ENCODE measurements around the gene CNTF. TPM values are rescaled to one million over a fixed set of nuclear protein-coding genes. Genes with fewer than 3 reads are reported as not detected.

CNTF gene
- total and polyA plus RNA-seq, 12 donors: 0.16 to 3.0 (median 0.84) TPM

- Histone ChIP-seq H3K9me3 (replicated peaks in 1 of 3) (no peaks in the 10 kb centered on the region), H3K27me3 (no peaks in the 10 kb centered on the region), H3K4me1 (replicated peaks in 1 of 2) (peaks cover 25 to 73% of the 10 kb centered on the region in 2 donors), H3K36me3 (replicated peaks in 1 of 2) (no peaks in the 10 kb centered on the region), H3K4me3 (peak within 1 kb of the TSS; percentile 76 to 98 (median 90)), H3K27ac (peak within 1 kb of the TSS; percentile 97 to 100 (median 99))
- DNase-seq: peak; percentile 98 to 99 (median 99)
- intact Hi-C loops (cut with DNase I): no loop called here
- peak in 3 of 6 experiments; percentile 9 to 37 (median 23) for TF ChIP-seq CTCF (IDR thresholded peaks at IDR 0.05)
- peak; percentile 73 for TF ChIP-seq POLR2A (IDR thresholded peaks at IDR 0.05)
- 0 to 1% (median 0%) methylated on average over 8 to 50 of the region's 51 CpGs for WGBS, 4 donors
Observed at GRCh38 chr11:58578635-58579191, 43.8 kb upstream of the CNTF start, which contains the start of gene ZFP91. Gene ZFP91 (plus strand): TSS chr11:58579063. CDS start chr11:58579282, 219 bp downstream.

- 0 to 1% (median 1%) methylated on average over 38 to 78 of the region's 78 CpGs for WGBS, 4 donors
- Histone ChIP-seq H3K36me3 (replicated peaks in 1 of 2) (no peaks in the 10 kb centered on the region), H3K4me3 (peak overlapping the region; percentile 69 to 98 (median 88)), H3K9me3 (replicated peaks in 1 of 3) (no peaks in the 10 kb centered on the region), H3K4me1 (replicated peaks in 1 of 2) (peaks cover 22 to 73% of the 10 kb centered on the region in 2 donors), H3K27ac (peak overlapping the region; percentile 97 to 100 (median 99)), H3K27me3 (no peaks in the 10 kb centered on the region)
- DNase-seq: peak; percentile 92 to 97 (median 95)
- TF ChIP-seq POLR2A (IDR thresholded peaks at IDR 0.05) (peak; percentile 76 to 84), CTCF (IDR thresholded peaks at IDR 0.05) (peak; percentile 36 to 97 (median 88))
- intact Hi-C loops (cut with DNase I): no loop called here
Observed at GRCh38 chr11:58579192-58580129, 43.0 kb upstream of the CNTF start.

- no peak for DNase-seq
Observed at GRCh38 chr11:58580311-58580710, 42.2 kb upstream of the CNTF start.

More at GRCh38 chr11:58580311-58580710, 42.2 kb upstream of the CNTF start:
- no peaks in the 10 kb centered on the region for H3K27me3 ChIP-seq
- no peaks in the 10 kb centered on the region for H3K36me3 ChIP-seq (replicated peaks in 1 of 2)
- TF ChIP-seq POLR2A (IDR thresholded peaks at IDR 0.05) (no peak), CTCF (IDR thresholded peaks at IDR 0.05) (no peak)
- intact Hi-C loops (cut with DNase I): no loop called here
- H3K27ac ChIP-seq: peak overlapping the region in 2 of 5 donors; percentile 99 to 100
- 4 to 11% (median 9%) methylated on average over 2 of the region's 2 CpGs for WGBS, 4 donors
- H3K9me3 ChIP-seq (replicated peaks in 1 of 3): no peaks in the 10 kb centered on the region
- H3K4me1 ChIP-seq (replicated peaks in 1 of 2): peaks cover 22 to 73% of the 10 kb centered on the region in 2 donors
- H3K4me3 ChIP-seq: peak overlapping the region in 2 of 4 donors; percentile 84 to 98
